HG03469 (cell line): ENCODE results near the gene COL6A1.

Experiments used
- ATAC-seq: cut with Tn5 transposase; IDR thresholded peaks from one replicate; pipeline ENCODE4 v1.9.1; 2021; ENCODE audit warnings: mild to moderate bottlenecking, moderate library complexity, moderate number of reproducible peaks; ENCODE audit not compliant: unreplicated experiment

Gene COL6A1

DNA sequence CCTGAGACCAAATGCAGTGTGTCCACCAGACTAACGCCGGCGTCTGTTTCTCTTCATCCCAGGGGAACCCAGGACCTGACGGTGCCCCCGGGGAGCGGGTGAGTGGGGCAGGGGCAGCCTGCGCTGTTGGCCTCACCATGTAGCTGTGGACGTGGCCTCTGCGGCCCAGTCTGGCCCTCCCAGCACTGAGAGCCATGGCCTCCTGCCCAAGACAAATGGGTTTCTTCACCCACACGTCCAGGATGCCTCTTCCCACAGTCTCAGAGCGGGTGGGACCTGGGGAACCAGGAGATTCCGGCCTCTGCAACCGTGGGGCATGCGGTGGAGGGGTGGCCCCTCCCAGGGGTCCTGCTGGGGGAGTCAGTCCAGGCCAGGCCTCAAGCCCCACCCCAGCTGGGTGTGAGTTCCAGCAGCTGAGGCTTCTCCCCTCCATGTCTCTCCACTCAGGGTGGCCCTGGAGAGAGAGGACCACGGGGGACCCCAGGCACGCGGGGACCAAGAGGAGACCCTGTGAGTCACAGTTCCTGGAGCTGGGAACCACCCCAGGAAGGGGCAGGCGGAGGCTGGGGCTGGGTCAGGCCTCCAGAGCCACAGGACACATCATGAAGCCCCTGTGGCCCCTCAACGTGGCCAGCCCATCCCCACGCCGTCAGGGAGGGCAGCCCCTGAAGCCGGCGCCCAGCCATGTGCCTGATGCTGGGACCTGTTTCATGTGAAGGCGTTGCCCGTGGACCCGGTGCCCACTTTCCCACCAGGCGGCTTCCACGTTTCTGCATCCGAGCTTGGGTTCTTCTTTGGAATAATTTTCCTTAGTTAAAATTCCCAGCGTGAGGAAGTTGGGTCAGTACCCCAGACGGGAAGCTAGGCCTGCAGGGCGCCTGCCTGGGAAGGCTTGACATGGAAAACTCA, 11.0 kb downstream of the COL6A1 start:
- ATAC-seq, result no peak

DNA sequence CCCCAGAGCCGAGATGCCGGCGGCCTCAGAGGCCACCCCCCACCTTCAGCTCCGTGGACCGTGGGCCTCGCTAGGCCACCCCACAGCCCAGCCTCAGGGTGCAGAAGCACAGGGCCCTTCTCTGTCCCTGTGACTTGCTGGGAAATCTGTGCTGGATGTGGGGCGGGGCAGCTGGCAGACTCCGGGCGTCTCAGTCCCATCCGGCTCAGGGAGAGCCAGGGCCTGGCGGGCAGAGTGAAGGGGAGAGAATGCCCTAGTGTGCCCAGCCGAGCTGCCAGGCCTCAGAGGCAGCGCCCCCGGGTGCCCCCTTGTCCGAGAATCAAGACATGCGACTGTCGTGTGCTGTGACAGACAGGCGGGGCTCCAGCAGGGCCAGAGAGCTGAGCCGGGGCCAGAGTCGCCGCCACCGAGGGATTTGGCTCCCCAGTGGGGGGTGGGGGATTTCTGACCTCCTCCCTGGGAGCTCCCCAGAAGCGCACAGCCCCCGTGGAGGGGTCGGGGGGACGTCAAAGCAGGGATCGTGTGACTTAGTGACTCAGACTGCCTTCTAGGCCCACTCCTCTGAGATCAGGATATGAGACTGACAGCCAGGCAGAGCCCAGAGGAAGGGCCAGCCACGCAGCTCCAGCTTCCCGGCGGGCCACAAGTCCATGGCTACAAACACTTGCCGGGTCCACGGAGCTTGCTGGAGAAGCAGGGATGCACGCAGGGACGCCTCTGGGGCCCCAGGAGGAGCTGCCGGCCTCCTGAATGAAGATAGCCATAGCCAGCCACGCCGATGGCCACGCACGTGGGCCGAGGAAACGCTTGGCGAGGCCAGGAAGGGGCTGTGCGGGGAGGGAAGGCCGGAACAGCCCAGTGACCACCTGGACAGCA, 11.9 kb downstream of the COL6A1 start:
- no peak for ATAC-seq

DNA sequence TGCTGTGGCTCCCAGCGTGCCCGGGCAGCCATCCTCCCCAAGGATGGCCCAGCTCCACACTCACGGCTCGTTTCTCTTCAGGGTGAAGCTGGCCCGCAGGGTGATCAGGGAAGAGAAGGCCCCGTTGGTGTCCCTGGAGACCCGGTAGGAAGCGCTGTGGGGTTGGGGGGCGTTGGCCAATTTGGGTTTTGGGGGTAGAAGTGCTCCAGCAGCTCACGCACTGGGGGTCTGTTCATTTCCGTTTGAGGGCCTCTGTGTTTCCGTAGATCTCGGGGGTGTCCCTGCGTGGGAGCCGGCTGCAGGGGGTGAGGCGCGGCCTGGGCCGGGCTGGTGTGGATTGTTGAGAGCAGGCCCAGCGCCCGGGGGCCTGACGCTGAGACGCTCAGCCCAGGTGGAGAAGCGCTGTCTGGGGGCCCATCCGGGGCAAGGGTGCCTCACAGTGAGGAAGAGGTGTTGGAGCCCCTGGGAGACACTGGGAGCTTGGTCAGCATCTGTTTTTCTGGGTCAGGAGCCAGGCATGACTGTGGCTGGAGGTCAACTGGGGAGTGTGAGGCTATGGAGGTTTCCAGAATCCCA, 12.6 kb downstream of the COL6A1 start:
- ATAC-seq, result no peak

DNA sequence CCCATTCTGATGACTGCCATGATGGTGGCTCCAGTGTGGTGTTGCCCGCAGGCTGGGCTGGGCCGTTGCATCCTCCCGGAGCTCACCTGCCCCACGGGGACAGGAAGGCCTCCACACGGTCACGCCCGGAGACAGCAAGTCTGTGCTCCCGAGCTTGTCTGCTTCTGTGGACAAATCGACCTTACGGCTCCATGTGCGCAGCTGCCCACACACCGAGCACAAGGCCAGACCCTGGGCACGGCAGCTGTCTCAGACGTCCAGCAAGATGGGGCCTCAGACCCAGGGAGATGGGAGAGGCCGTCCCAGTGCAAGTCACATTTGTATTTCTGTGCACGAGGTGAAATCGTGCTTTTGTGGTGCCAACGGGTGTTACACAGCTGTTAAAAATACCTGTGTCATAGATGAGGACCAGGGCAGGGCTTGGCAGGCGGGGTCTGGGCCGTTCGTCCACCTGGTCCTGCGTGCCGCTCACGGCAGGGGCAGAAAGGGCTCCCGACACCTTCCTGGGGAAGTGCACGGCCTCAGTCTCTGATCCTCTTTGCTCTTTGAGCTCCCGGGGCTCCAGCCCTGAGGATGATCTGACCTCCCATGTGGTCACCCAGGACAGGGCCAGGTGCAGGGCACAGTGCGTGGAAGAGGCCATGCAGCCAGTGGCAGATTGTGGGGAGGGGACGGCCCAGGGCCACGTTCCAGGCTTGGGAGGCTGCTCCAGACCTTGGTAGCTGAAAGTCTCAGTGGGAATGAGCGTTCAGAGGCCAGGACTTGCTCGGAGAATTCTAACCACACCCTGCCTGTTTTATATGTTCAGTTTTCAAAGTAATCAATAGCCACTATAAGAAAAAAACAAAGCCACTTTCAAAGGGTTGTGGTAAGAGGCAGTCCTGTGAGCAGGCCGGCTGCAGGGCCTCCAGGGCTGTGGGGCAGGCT, 13.5 kb downstream of the COL6A1 start:
- no peak for ATAC-seq

DNA sequence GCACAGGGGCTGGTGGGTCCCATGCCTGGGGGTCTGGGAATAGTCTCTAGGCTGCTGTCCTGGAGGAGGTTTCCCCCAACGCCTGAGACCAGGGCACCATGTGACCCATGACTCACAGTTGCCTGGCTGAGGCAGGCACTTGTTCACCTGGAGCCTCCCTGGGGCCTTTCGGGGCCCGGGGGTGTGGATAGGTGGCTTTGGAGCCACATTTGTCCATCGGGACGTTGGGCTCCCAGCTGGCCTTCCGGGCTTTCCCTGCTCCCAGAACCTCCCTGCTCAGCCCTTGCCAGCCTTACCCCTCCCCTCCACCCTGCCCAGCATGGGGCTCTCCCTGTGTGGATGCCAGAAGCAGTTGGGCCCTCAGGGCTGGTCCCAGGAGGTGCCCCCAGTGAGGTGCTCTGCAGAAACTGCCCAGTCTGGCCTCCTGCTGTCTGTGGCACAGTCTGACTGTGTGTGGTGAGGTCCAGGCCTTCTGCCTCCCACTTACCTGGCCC, 14.2 kb downstream of the COL6A1 start:
- ATAC-seq, result no peak

DNA sequence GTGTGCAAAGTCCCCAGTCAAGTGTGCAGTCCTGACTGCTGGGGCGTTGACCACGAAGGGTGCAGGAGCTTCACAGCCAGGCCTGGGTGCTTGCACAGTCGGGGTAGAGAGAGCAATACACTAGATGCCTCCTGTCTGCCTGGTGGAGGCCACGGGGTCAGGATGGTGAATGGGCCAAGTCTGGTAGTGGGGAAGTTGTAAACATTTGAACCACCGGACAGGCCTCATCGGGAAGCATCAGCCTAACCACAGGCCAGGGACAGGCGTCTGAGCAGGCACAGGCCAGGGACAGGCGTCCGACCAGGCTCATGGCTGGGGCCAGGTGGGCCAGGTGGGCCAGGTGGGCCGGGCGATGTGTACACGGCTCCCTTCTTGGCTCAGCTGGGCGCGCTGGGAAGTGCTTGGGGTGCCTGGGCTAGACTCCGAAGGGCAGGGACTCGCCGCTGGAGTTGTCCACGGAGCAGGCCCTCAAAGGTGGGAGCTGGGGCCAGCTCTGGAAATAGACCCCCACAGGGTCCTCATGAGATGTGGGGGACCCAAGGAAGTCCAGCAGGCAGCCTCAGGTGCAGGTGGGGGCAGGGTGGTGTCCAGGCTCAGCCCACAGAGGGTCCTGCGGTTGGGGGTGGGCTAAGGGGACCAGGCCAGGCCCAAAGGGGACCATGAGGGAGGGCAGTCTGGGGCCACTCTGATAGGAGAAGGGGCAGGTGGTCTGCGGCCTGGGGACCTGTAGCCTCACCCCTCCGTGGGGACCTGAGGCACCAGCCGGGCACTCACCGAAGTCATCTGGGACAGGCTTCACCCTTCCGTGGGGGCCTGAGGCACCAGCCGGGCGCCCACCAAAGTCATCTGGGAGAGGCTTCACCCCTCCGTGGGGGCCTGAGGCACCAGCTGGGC, 15.0 kb downstream of the COL6A1 start:
- ATAC-seq, result no peak

DNA sequence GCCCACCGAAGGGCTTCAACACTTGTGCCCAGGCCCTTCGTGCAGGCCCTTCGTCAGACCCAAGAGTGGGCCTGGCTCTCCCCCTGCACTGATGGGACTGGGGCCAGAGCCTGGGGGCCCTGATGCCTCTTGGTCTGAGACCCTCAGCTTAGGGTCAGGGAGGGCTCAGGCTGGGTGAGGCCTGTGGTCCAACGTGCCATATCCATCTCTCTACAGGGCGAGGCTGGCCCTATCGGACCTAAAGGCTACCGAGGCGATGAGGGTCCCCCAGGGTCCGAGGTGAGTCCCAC, 15.6 kb downstream of the COL6A1 start:
- no peak for ATAC-seq

DNA sequence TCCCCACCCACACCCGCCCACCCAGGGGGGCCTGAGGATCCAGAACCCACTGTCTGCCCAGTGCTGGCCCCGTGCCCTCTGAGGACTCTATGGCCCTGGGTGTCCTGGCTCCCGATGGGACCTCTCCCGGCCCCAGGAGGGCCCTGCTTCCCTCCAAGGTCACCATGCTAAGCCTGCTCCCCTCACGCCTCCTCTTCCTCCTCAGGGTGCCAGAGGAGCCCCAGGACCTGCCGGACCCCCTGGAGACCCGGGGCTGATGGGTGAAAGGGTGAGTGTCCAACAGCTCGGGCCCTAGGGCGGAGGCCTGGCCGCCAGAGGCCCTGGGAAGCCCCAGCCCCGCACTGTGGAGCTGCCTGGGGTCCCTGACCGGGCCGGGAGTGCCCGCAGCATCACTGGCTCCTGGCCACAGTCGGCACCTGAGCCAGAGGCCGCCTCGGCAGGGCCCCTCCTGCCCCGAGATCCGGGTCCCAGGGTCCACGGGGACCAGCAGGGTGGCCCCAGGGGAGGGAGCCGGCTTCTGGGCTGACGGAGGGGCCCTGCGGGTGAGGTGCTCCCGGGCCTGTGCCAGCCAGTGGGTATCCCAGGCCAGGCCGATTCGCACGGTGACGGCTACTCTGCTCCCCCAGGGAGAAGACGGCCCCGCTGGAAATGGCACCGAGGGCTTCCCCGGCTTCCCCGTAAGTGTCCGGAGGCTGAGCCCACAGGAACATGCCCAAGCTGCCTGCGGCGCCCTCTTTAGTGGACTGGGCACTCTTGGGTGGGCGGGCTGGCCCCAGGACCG, 16.1 kb downstream of the COL6A1 start:
- no peak for ATAC-seq

DNA sequence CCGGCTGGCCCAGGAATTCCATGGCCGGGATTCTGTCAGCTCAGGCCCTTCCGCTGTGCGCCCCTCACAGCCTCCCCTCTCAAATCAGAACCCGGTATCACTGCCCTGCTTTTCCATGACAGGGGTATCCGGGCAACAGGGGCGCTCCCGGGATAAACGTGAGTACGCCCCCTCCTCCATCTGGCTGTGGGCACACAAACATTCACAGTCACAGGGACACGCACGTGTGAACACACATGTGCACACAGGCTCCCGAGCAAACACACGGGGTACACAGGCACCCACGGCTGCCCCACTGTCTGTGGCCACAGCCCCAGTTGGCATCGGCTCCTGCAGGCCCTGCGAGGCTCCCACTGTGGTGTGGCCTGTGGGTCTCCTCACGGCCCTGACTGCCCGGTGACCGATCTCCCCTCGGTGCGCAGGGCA, 16.7 kb downstream of the COL6A1 start:
- no peak for ATAC-seq

DNA sequence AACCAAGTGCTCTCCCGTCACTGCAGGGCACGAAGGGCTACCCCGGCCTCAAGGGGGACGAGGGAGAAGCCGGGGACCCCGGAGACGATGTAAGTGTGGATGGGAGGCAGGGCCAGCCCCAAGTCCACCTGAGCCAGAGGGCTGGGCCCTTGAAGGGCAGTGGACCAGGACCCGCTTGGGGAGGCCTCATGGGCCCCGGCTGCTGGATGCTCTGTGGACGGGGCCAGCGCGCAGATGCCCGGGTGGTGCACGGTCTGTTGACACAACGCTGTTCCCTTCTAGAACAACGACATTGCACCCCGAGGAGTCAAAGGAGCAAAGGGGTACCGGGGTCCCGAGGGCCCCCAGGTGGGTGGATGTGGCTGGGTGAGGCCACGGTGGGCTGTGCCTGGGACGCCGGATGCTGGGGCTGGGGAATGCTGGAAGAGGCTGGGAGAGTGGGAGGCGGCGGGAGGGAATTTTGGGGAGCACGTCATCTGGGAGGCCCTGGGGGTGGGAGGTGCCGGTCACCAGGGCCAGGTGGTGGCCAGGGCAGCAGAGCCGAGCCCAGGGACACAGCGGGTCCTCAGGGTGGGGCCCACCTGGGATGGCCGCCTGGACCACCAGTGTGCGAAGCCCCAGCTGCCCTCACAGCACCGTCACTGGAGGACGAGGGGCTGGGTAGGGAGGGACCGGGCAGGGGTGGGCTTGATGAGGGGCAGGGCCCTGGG, 17.5 kb downstream of the COL6A1 start:
- no peak for ATAC-seq

DNA sequence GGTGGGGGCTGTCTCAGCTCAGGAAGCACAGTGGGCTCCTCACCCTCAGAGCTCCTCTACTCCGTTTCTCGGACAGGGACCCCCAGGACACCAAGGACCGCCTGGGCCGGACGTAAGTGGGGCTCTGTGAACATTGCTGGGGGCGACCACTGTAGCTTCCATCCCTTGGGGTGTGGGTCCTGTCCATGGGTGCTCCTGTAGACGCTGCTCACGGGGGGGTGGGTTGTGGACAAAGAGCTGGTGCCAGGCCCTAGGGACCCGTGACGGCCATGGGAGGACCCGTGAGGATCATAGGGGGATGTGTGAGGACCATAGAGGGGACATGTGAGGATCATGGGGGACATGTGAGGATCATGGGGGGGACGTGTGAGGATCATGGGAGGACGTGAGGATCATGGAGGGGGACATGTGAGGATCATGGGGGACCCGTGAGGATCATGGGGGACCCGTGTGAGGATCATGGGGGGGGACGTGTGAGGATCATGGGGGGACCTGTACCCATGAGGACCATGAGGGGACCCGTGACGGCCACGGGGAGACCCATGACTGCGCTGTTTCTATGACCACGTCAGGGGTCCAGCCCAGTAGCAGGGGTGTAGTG, 18.1 kb downstream of the COL6A1 start:
- no peak for ATAC-seq

DNA sequence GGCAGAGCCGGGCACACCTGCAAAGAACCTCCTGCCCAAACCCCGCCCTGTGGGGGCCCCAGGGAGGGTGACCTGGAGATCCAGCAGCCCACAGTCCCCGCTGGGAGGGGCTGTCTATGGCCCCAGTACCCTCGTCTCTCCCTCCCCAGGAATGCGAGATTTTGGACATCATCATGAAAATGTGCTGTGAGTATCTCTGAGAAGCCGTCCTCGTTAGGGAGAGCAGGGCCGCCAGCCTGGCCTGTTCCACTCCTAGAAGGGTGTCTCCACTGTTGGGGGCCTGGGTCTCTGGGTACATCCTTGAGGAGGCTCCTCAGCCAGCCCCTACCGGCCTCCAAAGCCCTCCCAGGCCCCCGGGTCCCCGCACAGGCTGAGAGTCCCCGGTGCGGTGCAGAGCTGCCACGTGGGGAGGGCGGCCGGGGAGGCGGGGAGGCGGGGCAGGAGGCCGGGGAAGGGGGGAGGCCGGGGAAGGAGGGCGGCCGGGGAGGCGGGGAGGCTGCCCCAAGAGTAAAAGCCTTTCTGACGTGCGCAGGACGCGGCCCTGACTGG, 18.7 kb downstream of the COL6A1 start:
- no peak for ATAC-seq

DNA sequence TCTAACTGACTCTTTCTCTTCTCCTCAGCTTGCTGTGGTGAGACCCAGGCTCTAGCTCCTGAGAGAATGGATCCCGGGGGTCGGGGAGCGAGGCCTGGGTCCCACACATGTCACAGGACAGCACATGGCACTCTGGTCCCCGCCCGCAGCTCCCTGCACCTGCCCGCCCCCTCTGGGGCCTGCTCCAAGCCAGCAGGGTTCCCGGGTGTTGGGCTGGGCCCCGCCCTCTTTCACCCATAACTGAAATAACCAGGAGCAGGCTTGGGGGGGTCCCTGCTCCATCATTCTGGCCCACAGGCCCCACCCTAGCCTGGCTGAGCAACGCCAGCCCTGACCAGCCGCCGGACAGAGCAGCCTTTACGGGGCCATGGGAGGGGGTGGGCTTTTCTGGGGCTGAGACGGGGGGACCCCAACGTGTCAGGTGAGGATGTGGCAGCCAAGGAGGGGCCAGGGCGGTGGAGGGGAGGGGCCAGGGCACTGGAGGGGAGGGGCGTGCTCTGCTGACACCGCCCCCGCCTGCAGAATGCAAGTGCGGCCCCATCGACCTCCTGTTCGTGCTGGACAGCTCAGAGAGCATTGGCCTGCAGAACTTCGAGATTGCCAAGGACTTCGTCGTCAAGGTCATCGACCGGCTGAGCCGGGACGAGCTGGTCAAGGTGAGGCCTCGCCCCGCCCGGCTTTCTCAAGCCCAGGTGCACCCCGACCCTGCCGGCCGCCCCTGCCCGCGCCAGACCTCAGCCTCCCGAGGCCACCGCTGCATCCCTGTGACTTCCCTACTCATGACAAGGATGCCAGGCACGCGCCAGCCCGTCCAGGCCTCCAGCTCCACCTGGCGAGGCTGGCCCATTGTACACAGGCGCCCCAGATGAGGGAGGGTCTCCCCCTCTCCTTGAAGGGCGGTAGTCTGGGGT, 19.4 kb downstream of the COL6A1 start:
- no peak for ATAC-seq

DNA sequence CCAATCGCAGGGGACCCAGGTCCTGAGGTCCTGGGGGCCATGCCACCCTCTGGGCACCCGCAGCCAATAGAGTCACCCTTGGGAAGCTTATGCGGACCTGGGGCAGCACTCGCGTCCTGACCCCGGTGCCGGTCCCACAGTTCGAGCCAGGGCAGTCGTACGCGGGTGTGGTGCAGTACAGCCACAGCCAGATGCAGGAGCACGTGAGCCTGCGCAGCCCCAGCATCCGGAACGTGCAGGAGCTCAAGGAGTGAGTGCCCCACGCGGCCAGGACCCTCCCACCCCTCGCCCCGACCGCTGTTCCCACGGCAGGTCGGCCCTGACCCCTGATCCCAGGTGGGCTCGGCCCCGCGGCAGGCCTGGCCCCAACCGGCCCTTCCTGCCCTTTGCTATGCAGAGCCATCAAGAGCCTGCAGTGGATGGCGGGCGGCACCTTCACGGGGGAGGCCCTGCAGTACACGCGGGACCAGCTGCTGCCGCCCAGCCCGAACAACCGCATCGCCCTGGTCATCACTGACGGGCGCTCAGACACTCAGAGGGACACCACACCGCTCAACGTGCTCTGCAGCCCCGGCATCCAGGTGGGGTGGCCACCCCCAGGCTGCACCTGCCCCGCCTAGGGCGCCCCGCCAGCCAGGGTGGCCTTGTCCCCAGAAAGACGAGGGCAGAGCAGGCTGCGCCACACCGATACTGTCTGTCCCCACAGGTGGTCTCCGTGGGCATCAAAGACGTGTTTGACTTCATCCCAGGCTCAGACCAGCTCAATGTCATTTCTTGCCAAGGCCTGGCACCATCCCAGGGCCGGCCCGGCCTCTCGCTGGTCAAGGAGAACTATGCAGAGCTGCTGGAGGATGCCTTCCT, 20.5 kb downstream of the COL6A1 start:
- no peak for ATAC-seq

DNA sequence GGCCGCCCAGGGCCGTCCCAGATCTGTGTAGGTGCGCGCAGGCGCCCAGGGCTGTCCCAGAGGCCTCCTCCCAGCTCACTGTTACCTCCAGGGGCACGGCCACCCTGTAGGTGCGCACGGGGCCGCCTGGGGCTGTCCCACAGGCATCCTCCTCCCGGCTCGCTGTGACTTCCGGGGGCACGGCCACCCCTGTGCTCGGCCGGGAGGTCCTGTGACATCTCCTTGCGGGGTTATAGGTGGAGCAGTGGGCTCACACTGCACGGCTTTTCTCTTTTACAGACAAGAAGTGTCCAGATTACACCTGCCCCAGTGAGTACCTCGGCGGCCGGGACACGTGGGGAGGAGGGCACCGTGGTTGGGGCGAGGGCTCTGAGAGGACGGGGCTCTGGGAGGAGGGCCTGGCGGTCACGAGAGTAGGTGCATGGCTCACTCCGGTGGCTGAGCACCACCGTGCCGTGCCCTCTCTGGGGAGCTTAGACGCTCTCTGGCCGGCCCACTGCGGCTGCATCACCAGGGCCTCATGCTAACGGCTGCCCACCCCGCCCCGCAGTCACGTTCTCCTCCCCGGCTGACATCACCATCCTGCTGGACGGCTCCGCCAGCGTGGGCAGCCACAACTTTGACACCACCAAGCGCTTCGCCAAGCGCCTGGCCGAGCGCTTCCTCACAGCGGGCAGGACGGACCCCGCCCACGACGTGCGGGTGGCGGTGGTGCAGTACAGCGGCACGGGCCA, 21.4 kb downstream of the COL6A1 start:
- no peak for ATAC-seq
